D721Med (cell line): Measurements from ENCODE around the gene POLR1A.

ENCODE experiments used
- DNase-seq: peaks from one replicate; pipeline ENCODE4 v3.0.0; 2011; ENCODE audit warnings: low spot score; ENCODE audit not compliant: insufficient read length
- FAIRE-seq: peaks from 2 replicates; lab custom pipeline; 2011; peaks lifted over from hg19 to GRCh38; lab: Jason Lieb, UNC
- CTCF ChIP-seq: IDR thresholded peaks from 2 replicates; pipeline ENCODE4 v1.5.1; 2012; ENCODE audit warnings: mild to moderate bottlenecking, control low read depth; ENCODE audit not compliant: insufficient read depth; ENCODE audit errors: missing control alignments

The POLR1A gene

GRCh38 chr2:86097114-86097896 is 8.4 kb downstream of the POLR1A start:
- DNase-seq (no peak), FAIRE-seq (peak; percentile 41)
- no peak for TF ChIP-seq CTCF

GRCh38 chr2:86094229-86094628 is 11.5 kb downstream of the POLR1A start:
- DNase-seq: no peak
- no peak for TF ChIP-seq CTCF
- no peak for FAIRE-seq

- DNase-seq (no peak), FAIRE-seq (no peak)
- peak; percentile 28 for TF ChIP-seq CTCF
These were observed 17.5 kb downstream of the POLR1A start for GRCh38 chr2:86087936-86088850.

GRCh38 chr2:86082756-86083155 is 22.9 kb downstream of the POLR1A start:
- FAIRE-seq (no peak), DNase-seq (no peak)
- TF ChIP-seq CTCF: no peak

GRCh38 chr2:86081724-86082123 is 24.0 kb downstream of the POLR1A start:
- no peak for TF ChIP-seq CTCF
- FAIRE-seq (no peak), DNase-seq (no peak)

GRCh38 chr2:86079981-86080911 is 25.4 kb downstream of the POLR1A start:
- FAIRE-seq: no peak
- peak; percentile 68 for TF ChIP-seq CTCF
- no peak for DNase-seq
